Liver (tissue), 9 donors: ENCODE measurements around the gene PSMG4. TPM values are rescaled to one million over a fixed set of nuclear protein-coding genes. Genes with fewer than 3 reads are reported as not detected.
A peak's percentile ranks its signal among the peaks of the same experiment; 100 is the strongest.

Experiments used
- DNase-seq: peaks from one replicate; pipeline ENCODE4 v3.0.0-alpha.2; 2017; ENCODE audit warnings: low spot score
- H3K27ac ChIP-seq, 2 donors: one replicate each; pipeline ENCODE4 v1.7.0; 2013; ENCODE audit warnings: inconsistent platforms in 2 of 2, low read length in 2 of 2, control low read depth in 1 of 2, low read depth in 1 of 2, mild to moderate bottlenecking in 1 of 2
- H3K27me3 ChIP-seq, 4 donors: one replicate each; pipeline versions ENCODE4 v1.6.1 to v1.7.0; 2013; ENCODE audit warnings: low read length in 3 of 4, inconsistent platforms in 1 of 4, mild to moderate bottlenecking in 1 of 4, moderate library complexity in 1 of 4; ENCODE audit not compliant: control insufficient read depth in 4 of 4, insufficient read depth in 4 of 4
- H3K36me3 ChIP-seq, 4 donors: one replicate each; pipeline versions ENCODE4 v1.6.1 to v1.7.0; 2013; ENCODE audit warnings: low read length in 3 of 4, mild to moderate bottlenecking in 3 of 4, low read depth in 1 of 4, moderate library complexity in 1 of 4; ENCODE audit not compliant: control insufficient read depth in 4 of 4, insufficient read depth in 3 of 4
- H3K4me1 ChIP-seq, 4 donors: one replicate each; pipeline versions ENCODE4 v1.6.1 to v1.7.0; 2013; ENCODE audit warnings: low read length in 3 of 4, mild to moderate bottlenecking in 3 of 4, moderate library complexity in 1 of 4; ENCODE audit not compliant: control insufficient read depth in 4 of 4, insufficient read depth in 4 of 4
- H3K4me3 ChIP-seq, 3 donors: one replicate each; pipeline versions ENCODE4 v1.6.1 to v1.7.0; 2013; ENCODE audit warnings: low read length in 3 of 3, control low read depth in 1 of 3, low read depth in 1 of 3, mild to moderate bottlenecking in 1 of 3
- H3K9ac ChIP-seq, 2 donors: one replicate each; pipeline ENCODE4 v1.7.0; 2013; ENCODE audit warnings: low read length in 2 of 2, mild to moderate bottlenecking in 2 of 2, moderate library complexity in 2 of 2, control low read depth in 1 of 2, low read depth in 1 of 2
- H3K9me3 ChIP-seq, 4 donors: one replicate each; pipeline versions ENCODE4 v1.6.1 to v1.7.0; 2013; ENCODE audit warnings: low read length in 3 of 4; ENCODE audit not compliant: control insufficient read depth in 4 of 4
- EGR1 ChIP-seq, 2 donors: IDR thresholded peaks; 2 replicates each; pipeline ENCODE4 v1.6.1; 2016 to 2018; ENCODE audit warnings: antibody characterized with exemption in 2 of 2, low read depth in 2 of 2
- FOXA1 ChIP-seq: IDR thresholded peaks from 2 replicates; pipeline ENCODE4 v1.6.1; 2016; ENCODE audit warnings: antibody characterized with exemption
- FOXA2 ChIP-seq: IDR thresholded peaks from 2 replicates; pipeline ENCODE4 v1.6.1; 2016; ENCODE audit warnings: antibody characterized with exemption
- GABPA ChIP-seq, 2 donors: IDR thresholded peaks in 1 of 2; conservative IDR thresholded peaks in 1 of 2; 2 replicates each; pipeline ENCODE4 v1.6.1; 2016; ENCODE audit warnings: antibody characterized with exemption in 2 of 2, mild to moderate bottlenecking in 1 of 2, moderate library complexity in 1 of 2
- HNF4A ChIP-seq, 2 donors: conservative IDR thresholded peaks; 2 replicates each; pipeline ENCODE4 v1.6.1; 2016; ENCODE audit warnings: antibody characterized with exemption in 2 of 2, mild to moderate bottlenecking in 2 of 2
- HNF4G ChIP-seq: IDR thresholded peaks from 2 replicates; pipeline ENCODE4 v1.6.1; 2016; ENCODE audit warnings: antibody characterized with exemption
- JUND ChIP-seq, 2 donors: IDR thresholded peaks; 2 replicates each; pipeline ENCODE4 v1.6.1; 2016; ENCODE audit warnings: antibody characterized with exemption in 2 of 2
- NR2F2 ChIP-seq: IDR thresholded peaks from 2 replicates; pipeline ENCODE4 v1.6.1; 2016; ENCODE audit warnings: antibody characterized with exemption
- RAD21 ChIP-seq, 2 donors: IDR thresholded peaks; 2 replicates each; pipeline ENCODE4 v1.6.1; 2016; ENCODE audit warnings: antibody characterized with exemption in 2 of 2, mild to moderate bottlenecking in 2 of 2
- RXRA ChIP-seq, 2 donors: IDR thresholded peaks; 2 replicates each; pipeline ENCODE4 v1.6.1; 2017 to 2018; ENCODE audit warnings: antibody characterized with exemption in 2 of 2, mild to moderate bottlenecking in 1 of 2
- SP1 ChIP-seq: IDR thresholded peaks from 2 replicates; pipeline ENCODE4 v1.6.1; 2018; ENCODE audit warnings: antibody characterized with exemption, mild to moderate bottlenecking
- TAF1 ChIP-seq: conservative IDR thresholded peaks from 2 replicates; pipeline ENCODE4 v1.6.1; 2016; ENCODE audit warnings: antibody characterized with exemption, mild to moderate bottlenecking
- YY1 ChIP-seq: IDR thresholded peaks from 2 replicates; pipeline ENCODE4 v1.6.1; 2016; ENCODE audit warnings: antibody characterized with exemption, mild to moderate bottlenecking
- WGBS: extraction: QIAGEN DNeasy Blood & Tissue Kit; methylation state at CpG from one replicate; pipeline ENCODE4 v1.1.7; 2013; 5-methylcytosine and 5-hydroxymethylcytosine counted together
- polyA plus RNA-seq, 2 donors: library from polyadenylated mRNA; stranded (reverse) in 1 of 2; unstranded in 1 of 2; fragments of 200-250 nt in 1 of 2; fragments of >200 nt in 1 of 2; fragmentation: Nextera tagmentation in 1 of 2; extraction: Ambion mirVana in 1 of 2; gene quantifications; one replicate each; pipeline versions ENCODE4 v1.2.1 to v1.2.3, GENCODE V29; 2013 to 2015
- total RNA-seq, 2 donors: library from RNA; depleted of rRNA; stranded (reverse); fragments of >200 nt; gene quantifications; one replicate each; pipeline ENCODE4 v1.2.3, GENCODE V29; 2014
- TF ChIP-seq, protein P1 (sequence below): IDR thresholded peaks from 2 replicates; pipeline ENCODE4 v1.6.1; 2016; ENCODE audit warnings: antibody characterized with exemption
- TF ChIP-seq, protein P2 (sequence below): IDR thresholded peaks from 2 replicates; pipeline ENCODE4 v1.6.1; 2016; ENCODE audit warnings: antibody characterized with exemption
- TF ChIP-seq, protein P3 (sequence below): fragments of 150-350 bp; IDR thresholded peaks from 2 replicates; pipeline ENCODE4 v1.5.1; 2017; ENCODE audit warnings: improper control_type of control experiment, low read depth, low read length; ENCODE audit not compliant: missing input control
- TF ChIP-seq, protein P4 (sequence below): IDR thresholded peaks from 2 replicates; pipeline ENCODE4 v1.6.1; 2016; ENCODE audit warnings: antibody characterized with exemption, mild to moderate bottlenecking
- TF ChIP-seq, protein P5 (sequence below): IDR thresholded peaks from 2 replicates; pipeline ENCODE4 v1.6.1; 2016; ENCODE audit warnings: antibody characterized with exemption
- donor health status: healthy.
- donor health status: healthy.
- donor health status: healthy.
- donor health status: healthy.
- donor health status: healthy.

Gene PSMG4
- total and polyA plus RNA-seq, 4 donors: 10.7 to 28.5 (median 15.1) TPM

DNA sequence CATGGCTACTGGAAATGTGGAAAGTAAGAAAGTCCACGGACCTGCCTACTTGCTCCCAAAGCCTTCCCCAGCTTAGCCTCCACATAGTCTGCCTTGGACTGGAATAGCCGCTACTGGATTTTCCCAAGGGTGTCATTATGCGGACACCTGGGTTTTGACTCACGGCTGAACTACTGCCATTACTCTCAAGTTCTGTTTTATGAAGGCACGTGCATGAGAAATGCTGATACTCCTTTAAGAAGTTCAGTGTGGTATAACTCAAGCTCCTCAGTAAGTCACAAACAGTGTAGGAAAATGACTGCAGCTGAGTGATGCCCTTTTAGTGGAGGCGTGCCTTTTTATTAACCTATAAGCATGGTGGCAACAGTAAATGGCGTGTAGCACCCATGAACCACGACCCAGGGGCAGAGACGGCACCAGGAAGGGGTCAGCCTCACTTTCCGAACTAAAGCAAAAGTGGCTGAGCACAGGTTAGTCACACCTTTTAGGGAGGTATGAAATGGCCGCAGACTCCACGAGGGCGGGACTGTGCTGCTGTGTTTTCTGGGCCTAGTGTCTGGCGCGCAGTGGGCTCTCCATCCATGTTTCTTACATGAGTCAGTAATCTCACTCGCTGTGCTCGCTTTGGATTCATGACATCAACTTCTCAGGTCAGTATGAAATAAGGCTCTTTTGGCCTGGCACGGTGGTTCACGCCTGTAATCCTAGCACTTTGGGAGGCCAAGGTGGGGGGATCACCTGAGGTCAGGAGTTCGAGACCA, 23.9 kb downstream of the PSMG4 start:
- peak overlapping the region; percentile 29 to 63 for H3K27ac ChIP-seq
- TF ChIP-seq, protein P1, sequence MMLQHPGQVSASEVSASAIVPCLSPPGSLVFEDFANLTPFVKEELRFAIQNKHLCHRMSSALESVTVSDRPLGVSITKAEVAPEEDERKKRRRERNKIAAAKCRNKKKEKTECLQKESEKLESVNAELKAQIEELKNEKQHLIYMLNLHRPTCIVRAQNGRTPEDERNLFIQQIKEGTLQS: no peak
- TF ChIP-seq, protein P2, sequence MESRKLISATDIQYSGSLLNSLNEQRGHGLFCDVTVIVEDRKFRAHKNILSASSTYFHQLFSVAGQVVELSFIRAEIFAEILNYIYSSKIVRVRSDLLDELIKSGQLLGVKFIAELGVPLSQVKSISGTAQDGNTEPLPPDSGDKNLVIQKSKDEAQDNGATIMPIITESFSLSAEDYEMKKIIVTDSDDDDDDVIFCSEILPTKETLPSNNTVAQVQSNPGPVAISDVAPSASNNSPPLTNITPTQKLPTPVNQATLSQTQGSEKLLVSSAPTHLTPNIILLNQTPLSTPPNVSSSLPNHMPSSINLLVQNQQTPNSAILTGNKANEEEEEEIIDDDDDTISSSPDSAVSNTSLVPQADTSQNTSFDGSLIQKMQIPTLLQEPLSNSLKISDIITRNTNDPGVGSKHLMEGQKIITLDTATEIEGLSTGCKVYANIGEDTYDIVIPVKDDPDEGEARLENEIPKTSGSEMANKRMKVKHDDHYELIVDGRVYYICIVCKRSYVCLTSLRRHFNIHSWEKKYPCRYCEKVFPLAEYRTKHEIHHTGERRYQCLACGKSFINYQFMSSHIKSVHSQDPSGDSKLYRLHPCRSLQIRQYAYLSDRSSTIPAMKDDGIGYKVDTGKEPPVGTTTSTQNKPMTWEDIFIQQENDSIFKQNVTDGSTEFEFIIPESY: no peak
- TF ChIP-seq RXRA (IDR thresholded peaks at IDR 0.05) (no peak), NR2F2 (no peak), TAF1 (no peak), GABPA (IDR thresholded peaks at IDR 0.05 in 1 of 2, conservative IDR thresholded peaks at IDR 0.05 in 1 of 2) (no peak), JUND (IDR thresholded peaks at IDR 0.05) (no peak), FOXA1 (no peak), FOXA2 (no peak), HNF4G (no peak), SP1 (no peak), RAD21 (IDR thresholded peaks at IDR 0.05) (no peak), EGR1 (IDR thresholded peaks at IDR 0.05; ENCODE audit: low read depth in 2 of 2) (no peak), YY1 (no peak), HNF4A (conservative IDR thresholded peaks at IDR 0.05) (no peak)
- TF ChIP-seq, protein P3, sequence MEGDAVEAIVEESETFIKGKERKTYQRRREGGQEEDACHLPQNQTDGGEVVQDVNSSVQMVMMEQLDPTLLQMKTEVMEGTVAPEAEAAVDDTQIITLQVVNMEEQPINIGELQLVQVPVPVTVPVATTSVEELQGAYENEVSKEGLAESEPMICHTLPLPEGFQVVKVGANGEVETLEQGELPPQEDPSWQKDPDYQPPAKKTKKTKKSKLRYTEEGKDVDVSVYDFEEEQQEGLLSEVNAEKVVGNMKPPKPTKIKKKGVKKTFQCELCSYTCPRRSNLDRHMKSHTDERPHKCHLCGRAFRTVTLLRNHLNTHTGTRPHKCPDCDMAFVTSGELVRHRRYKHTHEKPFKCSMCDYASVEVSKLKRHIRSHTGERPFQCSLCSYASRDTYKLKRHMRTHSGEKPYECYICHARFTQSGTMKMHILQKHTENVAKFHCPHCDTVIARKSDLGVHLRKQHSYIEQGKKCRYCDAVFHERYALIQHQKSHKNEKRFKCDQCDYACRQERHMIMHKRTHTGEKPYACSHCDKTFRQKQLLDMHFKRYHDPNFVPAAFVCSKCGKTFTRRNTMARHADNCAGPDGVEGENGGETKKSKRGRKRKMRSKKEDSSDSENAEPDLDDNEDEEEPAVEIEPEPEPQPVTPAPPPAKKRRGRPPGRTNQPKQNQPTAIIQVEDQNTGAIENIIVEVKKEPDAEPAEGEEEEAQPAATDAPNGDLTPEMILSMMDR: no peak
- TF ChIP-seq, protein P4, sequence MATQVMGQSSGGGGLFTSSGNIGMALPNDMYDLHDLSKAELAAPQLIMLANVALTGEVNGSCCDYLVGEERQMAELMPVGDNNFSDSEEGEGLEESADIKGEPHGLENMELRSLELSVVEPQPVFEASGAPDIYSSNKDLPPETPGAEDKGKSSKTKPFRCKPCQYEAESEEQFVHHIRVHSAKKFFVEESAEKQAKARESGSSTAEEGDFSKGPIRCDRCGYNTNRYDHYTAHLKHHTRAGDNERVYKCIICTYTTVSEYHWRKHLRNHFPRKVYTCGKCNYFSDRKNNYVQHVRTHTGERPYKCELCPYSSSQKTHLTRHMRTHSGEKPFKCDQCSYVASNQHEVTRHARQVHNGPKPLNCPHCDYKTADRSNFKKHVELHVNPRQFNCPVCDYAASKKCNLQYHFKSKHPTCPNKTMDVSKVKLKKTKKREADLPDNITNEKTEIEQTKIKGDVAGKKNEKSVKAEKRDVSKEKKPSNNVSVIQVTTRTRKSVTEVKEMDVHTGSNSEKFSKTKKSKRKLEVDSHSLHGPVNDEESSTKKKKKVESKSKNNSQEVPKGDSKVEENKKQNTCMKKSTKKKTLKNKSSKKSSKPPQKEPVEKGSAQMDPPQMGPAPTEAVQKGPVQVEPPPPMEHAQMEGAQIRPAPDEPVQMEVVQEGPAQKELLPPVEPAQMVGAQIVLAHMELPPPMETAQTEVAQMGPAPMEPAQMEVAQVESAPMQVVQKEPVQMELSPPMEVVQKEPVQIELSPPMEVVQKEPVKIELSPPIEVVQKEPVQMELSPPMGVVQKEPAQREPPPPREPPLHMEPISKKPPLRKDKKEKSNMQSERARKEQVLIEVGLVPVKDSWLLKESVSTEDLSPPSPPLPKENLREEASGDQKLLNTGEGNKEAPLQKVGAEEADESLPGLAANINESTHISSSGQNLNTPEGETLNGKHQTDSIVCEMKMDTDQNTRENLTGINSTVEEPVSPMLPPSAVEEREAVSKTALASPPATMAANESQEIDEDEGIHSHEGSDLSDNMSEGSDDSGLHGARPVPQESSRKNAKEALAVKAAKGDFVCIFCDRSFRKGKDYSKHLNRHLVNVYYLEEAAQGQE: no peak
- TF ChIP-seq, protein P5, sequence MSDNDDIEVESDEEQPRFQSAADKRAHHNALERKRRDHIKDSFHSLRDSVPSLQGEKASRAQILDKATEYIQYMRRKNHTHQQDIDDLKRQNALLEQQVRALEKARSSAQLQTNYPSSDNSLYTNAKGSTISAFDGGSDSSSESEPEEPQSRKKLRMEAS: no peak

More for the DNA sequence above, 23.9 kb downstream of the PSMG4 start:
- Histone ChIP-seq H3K4me3 (no peak overlapping the region), H3K9me3 (no peaks in the 10 kb centered on the region), H3K9ac (no peak overlapping the region), H3K36me3 (peaks cover 2 to 47% (median 18%) of the 10 kb centered on the region in 4 donors), H3K4me1 (no peaks in the 10 kb centered on the region), H3K27me3 (no peaks in the 10 kb centered on the region)
- WGBS: 95% methylated on average over 20 of the region's 20 CpGs
- no peak for DNase-seq
